Suprapubic skin (tissue), 4 donors: ENCODE data around the gene CABP2.

Experiments used
- EP300 ChIP-seq: sonication (generic); formaldehyde crosslinking; IDR thresholded peaks from one replicate; pipeline ENCODE4 v1.6.1; 2017; ENCODE audit warnings: antibody characterized with exemption
- POLR2AphosphoS5 ChIP-seq, 3 donors: sonication (generic); formaldehyde crosslinking; IDR thresholded peaks; one replicate each; pipeline ENCODE4 v1.6.1; 2017; ENCODE audit warnings: antibody characterized with exemption in 3 of 3

- no peak for TF ChIP-seq POLR2AphosphoS5 (IDR thresholded peaks at IDR 0.05)
- TF ChIP-seq EP300 = no peak
Observed at GRCh38 chr11:67519726-67520125, 3.5 kb downstream of the CABP2 start.
